ENCODE results near the gene ELOA. TPM values are rescaled to one million over a fixed set of nuclear protein-coding genes. Genes with fewer than 3 reads are reported as not detected.

Gene ELOA
- total and polyA plus RNA-seq, 9 of the 15 experiments (the other 6 are each of a cell fraction or from before 2014, with no cell fraction given) = 31.9 to 98.6 (median 61.3) TPM

DNA sequence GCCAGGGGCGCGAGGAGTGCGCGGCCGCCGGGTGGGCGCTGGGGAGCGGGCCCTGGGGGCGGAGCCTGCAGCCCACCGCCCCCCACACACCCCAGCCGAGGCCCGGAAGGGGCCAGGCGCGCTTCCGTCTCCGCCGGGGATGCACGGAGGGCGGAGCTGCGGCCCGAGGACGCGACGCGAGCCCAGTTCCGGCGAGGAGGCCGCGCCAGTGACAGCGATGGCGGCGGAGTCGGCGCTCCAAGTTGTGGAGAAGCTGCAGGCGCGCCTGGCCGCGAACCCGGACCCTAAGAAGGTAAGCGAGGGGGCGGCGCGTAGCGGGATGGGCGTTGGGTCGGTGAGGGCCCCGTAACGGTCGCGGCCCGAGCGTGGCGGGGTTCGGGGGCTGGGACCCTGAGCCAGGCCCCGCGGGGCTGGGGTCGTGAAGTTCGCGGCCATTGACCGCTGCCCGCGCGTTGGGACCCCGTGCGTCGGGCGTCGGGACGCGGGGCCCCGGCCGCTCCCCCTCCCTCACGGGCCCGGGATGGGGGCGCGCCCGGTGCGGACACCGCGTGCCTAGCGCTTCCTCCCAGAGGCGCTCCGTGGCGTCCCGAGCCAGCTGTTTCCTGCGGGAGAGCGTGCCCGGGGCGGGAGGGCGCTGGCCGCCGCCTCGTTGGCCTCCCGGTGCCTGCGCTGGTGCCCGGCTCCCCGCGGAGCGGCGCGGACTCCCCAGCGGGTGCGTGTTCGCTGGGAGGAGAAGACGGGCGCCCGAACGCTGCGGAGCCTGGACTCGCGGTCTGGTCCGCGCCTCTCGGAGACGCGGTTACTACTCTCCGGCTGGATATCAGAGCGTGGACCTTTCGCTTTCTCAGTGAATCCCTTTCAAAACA lies at the start of gene ELOA (continued):
- TF ChIP-seq, protein P1, sequence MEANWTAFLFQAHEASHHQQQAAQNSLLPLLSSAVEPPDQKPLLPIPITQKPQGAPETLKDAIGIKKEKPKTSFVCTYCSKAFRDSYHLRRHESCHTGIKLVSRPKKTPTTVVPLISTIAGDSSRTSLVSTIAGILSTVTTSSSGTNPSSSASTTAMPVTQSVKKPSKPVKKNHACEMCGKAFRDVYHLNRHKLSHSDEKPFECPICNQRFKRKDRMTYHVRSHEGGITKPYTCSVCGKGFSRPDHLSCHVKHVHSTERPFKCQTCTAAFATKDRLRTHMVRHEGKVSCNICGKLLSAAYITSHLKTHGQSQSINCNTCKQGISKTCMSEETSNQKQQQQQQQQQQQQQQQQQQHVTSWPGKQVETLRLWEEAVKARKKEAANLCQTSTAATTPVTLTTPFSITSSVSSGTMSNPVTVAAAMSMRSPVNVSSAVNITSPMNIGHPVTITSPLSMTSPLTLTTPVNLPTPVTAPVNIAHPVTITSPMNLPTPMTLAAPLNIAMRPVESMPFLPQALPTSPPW (CRISPR knock-in tag; IDR thresholded peaks at IDR 0.05) = peak; percentile 88
- TF ChIP-seq SP1 (CRISPR knock-in tag; IDR thresholded peaks at IDR 0.05) = no peak; the same call in 1 of the 2 replicates
- peak; percentile 35; the same call in 1 of the 2 replicates for TF ChIP-seq MBD2 (IDR thresholded peaks at IDR 0.05; ENCODE audit: borderline replicate concordance, low read depth)
- TF ChIP-seq SRF (CRISPR knock-in tag; IDR thresholded peaks at IDR 0.05) = no peak
- TF ChIP-seq NELFE (IDR thresholded peaks at IDR 0.05; ENCODE audit: insufficient read depth, insufficient read length) = no peak
- no peak; the same call in 1 of the 2 replicates for TF ChIP-seq ZNF134 (CRISPR knock-in tag; conservative IDR thresholded peaks at IDR 0.05)
- TF ChIP-seq, protein P2, sequence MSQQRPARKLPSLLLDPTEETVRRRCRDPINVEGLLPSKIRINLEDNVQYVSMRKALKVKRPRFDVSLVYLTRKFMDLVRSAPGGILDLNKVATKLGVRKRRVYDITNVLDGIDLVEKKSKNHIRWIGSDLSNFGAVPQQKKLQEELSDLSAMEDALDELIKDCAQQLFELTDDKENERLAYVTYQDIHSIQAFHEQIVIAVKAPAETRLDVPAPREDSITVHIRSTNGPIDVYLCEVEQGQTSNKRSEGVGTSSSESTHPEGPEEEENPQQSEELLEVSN (IDR thresholded peaks at IDR 0.05; ENCODE audit: borderline replicate concordance in 1 of 2, extremely low read depth in 1 of 2, insufficient read depth in 1 of 2, insufficient read length in 1 of 2, low read depth in 1 of 2, low read length in 1 of 2, poor library complexity in 1 of 2, severe bottlenecking in 1 of 2) = peak; percentile 42 to 87
- peak; percentile 97 for TF ChIP-seq GABPA (tag; conservative IDR thresholded peaks at IDR 0.05; ENCODE audit: low read depth)
- TF ChIP-seq ZNF282 (CRISPR knock-in tag; IDR thresholded peaks at IDR 0.05) = peak; percentile 90
- TF ChIP-seq, protein P3, sequence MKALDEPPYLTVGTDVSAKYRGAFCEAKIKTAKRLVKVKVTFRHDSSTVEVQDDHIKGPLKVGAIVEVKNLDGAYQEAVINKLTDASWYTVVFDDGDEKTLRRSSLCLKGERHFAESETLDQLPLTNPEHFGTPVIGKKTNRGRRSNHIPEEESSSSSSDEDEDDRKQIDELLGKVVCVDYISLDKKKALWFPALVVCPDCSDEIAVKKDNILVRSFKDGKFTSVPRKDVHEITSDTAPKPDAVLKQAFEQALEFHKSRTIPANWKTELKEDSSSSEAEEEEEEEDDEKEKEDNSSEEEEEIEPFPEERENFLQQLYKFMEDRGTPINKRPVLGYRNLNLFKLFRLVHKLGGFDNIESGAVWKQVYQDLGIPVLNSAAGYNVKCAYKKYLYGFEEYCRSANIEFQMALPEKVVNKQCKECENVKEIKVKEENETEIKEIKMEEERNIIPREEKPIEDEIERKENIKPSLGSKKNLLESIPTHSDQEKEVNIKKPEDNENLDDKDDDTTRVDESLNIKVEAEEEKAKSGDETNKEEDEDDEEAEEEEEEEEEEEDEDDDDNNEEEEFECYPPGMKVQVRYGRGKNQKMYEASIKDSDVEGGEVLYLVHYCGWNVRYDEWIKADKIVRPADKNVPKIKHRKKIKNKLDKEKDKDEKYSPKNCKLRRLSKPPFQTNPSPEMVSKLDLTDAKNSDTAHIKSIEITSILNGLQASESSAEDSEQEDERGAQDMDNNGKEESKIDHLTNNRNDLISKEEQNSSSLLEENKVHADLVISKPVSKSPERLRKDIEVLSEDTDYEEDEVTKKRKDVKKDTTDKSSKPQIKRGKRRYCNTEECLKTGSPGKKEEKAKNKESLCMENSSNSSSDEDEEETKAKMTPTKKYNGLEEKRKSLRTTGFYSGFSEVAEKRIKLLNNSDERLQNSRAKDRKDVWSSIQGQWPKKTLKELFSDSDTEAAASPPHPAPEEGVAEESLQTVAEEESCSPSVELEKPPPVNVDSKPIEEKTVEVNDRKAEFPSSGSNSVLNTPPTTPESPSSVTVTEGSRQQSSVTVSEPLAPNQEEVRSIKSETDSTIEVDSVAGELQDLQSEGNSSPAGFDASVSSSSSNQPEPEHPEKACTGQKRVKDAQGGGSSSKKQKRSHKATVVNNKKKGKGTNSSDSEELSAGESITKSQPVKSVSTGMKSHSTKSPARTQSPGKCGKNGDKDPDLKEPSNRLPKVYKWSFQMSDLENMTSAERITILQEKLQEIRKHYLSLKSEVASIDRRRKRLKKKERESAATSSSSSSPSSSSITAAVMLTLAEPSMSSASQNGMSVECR (CRISPR knock-in tag; IDR thresholded peaks at IDR 0.05) = peak; percentile 98
- peak; percentile 99 for TF ChIP-seq POLR2G (IDR thresholded peaks at IDR 0.05; ENCODE audit: low read depth, low read length)
- TF ChIP-seq FOSL1 (tag; conservative IDR thresholded peaks at IDR 0.05) = peak; percentile 39; the same call in 1 of the 2 replicates
- peak; percentile 77 for TF ChIP-seq RBM22 (IDR thresholded peaks at IDR 0.05; ENCODE audit: low read depth, low read length, poor library complexity, severe bottlenecking)
- TF ChIP-seq XRCC5 (IDR thresholded peaks at IDR 0.05; ENCODE audit: low read depth, low read length) = peak; percentile 22; the same call in 1 of the 2 replicates
- peak; percentile 84; the same call in 1 of the 2 replicates for TF ChIP-seq ELF2 (CRISPR knock-in tag; IDR thresholded peaks at IDR 0.05)
- peak; percentile 73; the same call in 1 of the 2 replicates for TF ChIP-seq FOXP1 (CRISPR knock-in tag; IDR thresholded peaks at IDR 0.05)
- peak; percentile 94 for TF ChIP-seq POLR2A (conservative IDR thresholded peaks at IDR 0.05)
- no peak for TF ChIP-seq RBM25 (IDR thresholded peaks at IDR 0.05; ENCODE audit: low read depth, low read length, severe bottlenecking)
- no peak for TF ChIP-seq RBM14 (IDR thresholded peaks at IDR 0.05; ENCODE audit: borderline replicate concordance, insufficient read depth, low read depth, low read length)
- no peak for TF ChIP-seq ARID1B (IDR thresholded peaks at IDR 0.05)
- no peak for TF ChIP-seq YBX1 (IDR thresholded peaks at IDR 0.05)

Data from K562 (cell line).